Stimulated activated CD4-positive, alpha-beta T cell treated with anti-CD3 and anti-CD28 coated beads, Interleukin-1b, Interleukin-23, amount 100 ng/mL, for 1 hour (primary cell): Measurements from ENCODE around the gene SGPL1.
A peak's percentile ranks its signal among the peaks of the same experiment; 100 is the strongest.

ENCODE experiments used
- DNase-seq, 2 donors: peaks; one replicate each; pipeline ENCODE4 v3.0.0-alpha.2; 2020; ENCODE audit warnings: low read depth in 2 of 2

Gene SGPL1

GRCh38 chr10:70885481-70885880, 69.7 kb downstream of the SGPL1 start:
- no peak for DNase-seq

- no peak for DNase-seq
Observed at GRCh38 chr10:70885931-70886903, 70.5 kb downstream of the SGPL1 start.

GRCh38 chr10:70886921-70887665, 71.3 kb downstream of the SGPL1 start:
- DNase-seq = no peak

- DNase-seq = peak; percentile 35 to 48
Observed at GRCh38 chr10:70887804-70888800, 72.4 kb downstream of the SGPL1 start, which contains the start of gene PCBD1. TSS of gene PCBD1 (minus strand) at chr10:70888565. CDS start at chr10:70888533, 32 bp downstream.

GRCh38 chr10:70889291-70889690, 73.5 kb downstream of the SGPL1 start:
- no peak for DNase-seq

- DNase-seq = no peak
Observed at GRCh38 chr10:70890917-70891431, 75.2 kb downstream of the SGPL1 start.

GRCh38 chr10:70891627-70892026, 75.9 kb downstream of the SGPL1 start:
- no peak for DNase-seq

GRCh38 chr10:70892631-70893030, 76.9 kb downstream of the SGPL1 start:
- no peak for DNase-seq

GRCh38 chr10:70893227-70894006, 77.7 kb downstream of the SGPL1 start:
- DNase-seq = no peak

- no peak for DNase-seq
Observed at GRCh38 chr10:70894416-70894815, 78.7 kb downstream of the SGPL1 start.

- DNase-seq = no peak
Observed at GRCh38 chr10:70896551-70896950, 80.8 kb downstream of the SGPL1 start.

GRCh38 chr10:70898687-70899086, 82.9 kb downstream of the SGPL1 start:
- no peak for DNase-seq

GRCh38 chr10:70899096-70899495, 83.3 kb downstream of the SGPL1 start:
- no peak for DNase-seq

GRCh38 chr10:70901276-70901878, 85.6 kb downstream of the SGPL1 start:
- DNase-seq = no peak

GRCh38 chr10:70902661-70903261, 87.0 kb downstream of the SGPL1 start:
- no peak for DNase-seq

GRCh38 chr10:70903262-70903921, 87.6 kb downstream of the SGPL1 start:
- no peak for DNase-seq

GRCh38 chr10:70905071-70906021, 89.6 kb downstream of the SGPL1 start:
- DNase-seq = no peak
